Left kidney (tissue), 2 donors: ENCODE measurements around the gene HPS6. TPM values are rescaled to one million over a fixed set of nuclear protein-coding genes. Genes with fewer than 3 reads are reported as not detected.

ENCODE experiments used
- DNase-seq: peaks from one replicate; pipeline ENCODE4 v3.0.0-alpha.2; 2013
- polyA plus RNA-seq: library from polyadenylated mRNA; unstranded; fragments of 120-200 nt; gene quantifications from one replicate; pipeline ENCODE4 v1.2.1, GENCODE V29; 2013; ENCODE audit not compliant: insufficient read length

HPS6 gene
- polyA plus RNA-seq, 1 donor: 9.4 TPM

DNA sequence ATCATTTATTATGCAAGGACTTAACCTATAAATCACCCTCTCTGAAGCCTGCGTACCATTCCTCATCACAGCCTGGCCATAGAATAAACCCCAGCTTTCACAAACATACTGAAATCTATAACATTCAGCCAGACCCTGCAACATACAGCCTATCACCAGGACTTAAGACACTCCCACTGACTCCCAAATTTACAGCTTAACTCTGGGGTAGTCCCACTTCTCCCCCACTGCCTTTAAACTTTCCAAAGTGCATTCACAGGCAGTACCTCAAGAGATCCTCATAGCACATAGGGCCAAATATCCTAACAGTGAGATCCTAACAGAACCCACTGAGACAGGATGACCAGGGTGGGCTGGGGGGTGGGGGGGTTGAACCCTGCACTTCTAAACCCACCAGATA lies 51.5 kb downstream of the HPS6 start:
- DNase-seq: no peak

Other genes with a start within 250 kb of the HPS6 start
- gene OGA, start 246.9 kb upstream of the HPS6 start, polyA plus RNA-seq: 269 TPM
- 6.2 TPM for gene KCNIP2, start 221.5 kb upstream of the HPS6 start, polyA plus RNA-seq
- gene ARMH3, start 9.2 kb upstream of the HPS6 start, polyA plus RNA-seq: 21.2 TPM
- 125 TPM for gene LDB1, start 55.0 kb downstream of the HPS6 start, polyA plus RNA-seq
- 40.8 TPM for gene PPRC1, start 67.7 kb downstream of the HPS6 start, polyA plus RNA-seq
- gene NOLC1, start 87.0 kb downstream of the HPS6 start, polyA plus RNA-seq: 93.0 TPM
- gene ELOVL3, start 160.9 kb downstream of the HPS6 start, polyA plus RNA-seq: 2.9 TPM
- 0.43 TPM for gene PITX3, start 176.2 kb downstream of the HPS6 start, polyA plus RNA-seq
- 56.6 TPM for gene GBF1, start 180.2 kb downstream of the HPS6 start, polyA plus RNA-seq